HepG2 (cell line): ENCODE results near the gene POLE3. TPM values are rescaled to one million over a fixed set of nuclear protein-coding genes. Genes with fewer than 3 reads are reported as not detected.

Source experiments
- ARNT2 ChIP-seq: sonication (generic); formaldehyde crosslinking; IDR thresholded peaks from 2 replicates; pipeline ENCODE4 v1.8.0; 2022; ENCODE audit warnings: mild to moderate bottlenecking, low read depth, missing genetic modification reagents, moderate library complexity
- CTCF ChIP-seq: sonication (generic); formaldehyde crosslinking; IDR thresholded peaks from 2 replicates; pipeline ENCODE4 v1.5.0; 2020; ENCODE audit warnings: mild to moderate bottlenecking, missing genetic modification reagents, moderate library complexity
- GFI1 ChIP-seq: sonication (generic); formaldehyde crosslinking; IDR thresholded peaks from 2 replicates; pipeline ENCODE4 v1.5.0; 2020; ENCODE audit warnings: missing genetic modification reagents, mild to moderate bottlenecking, borderline replicate concordance
- MXD1 ChIP-seq: sonication (generic); formaldehyde crosslinking; IDR thresholded peaks from 2 replicates; pipeline ENCODE4 v1.4.0; 2020; ENCODE audit warnings: mild to moderate bottlenecking, missing genetic modification reagents
- NONO ChIP-seq, 2 experiments: fragments of 450-650 bp in 1 of 2; sonication (generic) in 1 of 2; formaldehyde crosslinking in 1 of 2; IDR thresholded peaks in 1 of 2; conservative IDR thresholded peaks in 1 of 2; 2 replicates each; pipeline versions ENCODE4 v1.6.1 to v1.8.0; 2017 to 2022; ENCODE audit warnings: mild to moderate bottlenecking in 1 of 2, missing genetic modification reagents in 1 of 2, moderate library complexity in 1 of 2
- PCBP1 ChIP-seq: fragments of 200-400 bp; formaldehyde crosslinking; IDR thresholded peaks from 2 replicates; pipeline ENCODE4 v1.6.1; 2017; ENCODE audit warnings: mild to moderate bottlenecking, low read depth, low read length, borderline replicate concordance
- PRDM15 ChIP-seq: sonication (generic); formaldehyde crosslinking; IDR thresholded peaks from 2 replicates; pipeline ENCODE4 v1.4.0; 2020; ENCODE audit warnings: missing genetic modification reagents
- RBAK ChIP-seq: sonication (generic); formaldehyde crosslinking; IDR thresholded peaks from 2 replicates; pipeline ENCODE4 v1.5.1; 2020; ENCODE audit warnings: mild to moderate bottlenecking, missing genetic modification reagents
- SALL1 ChIP-seq: sonication (generic); formaldehyde crosslinking; IDR thresholded peaks from 2 replicates; pipeline ENCODE4 v1.8.0; 2022; ENCODE audit warnings: mild to moderate bottlenecking, missing genetic modification reagents
- SMAD9 ChIP-seq: sonication (generic); formaldehyde crosslinking; IDR thresholded peaks from 2 replicates; pipeline ENCODE4 v1.5.1; 2020; ENCODE audit warnings: mild to moderate bottlenecking, missing genetic modification reagents
- SOX13 ChIP-seq, 3 experiments: fragments of 450-650 bp in 1 of 3; sonication (generic) in 1 of 3; formaldehyde crosslinking in 1 of 3; IDR thresholded peaks in 2 of 3; conservative IDR thresholded peaks in 1 of 3; 2 replicates each; pipeline versions ENCODE4 v1.5.0 to v1.6.1; 2016 to 2020; ENCODE audit warnings: antibody characterized with exemption in 1 of 3, mild to moderate bottlenecking in 1 of 3, missing compliant biosample characterization in 1 of 3, missing genetic modification reagents in 1 of 3, moderate library complexity in 1 of 3
- SPEN ChIP-seq: sonication (generic); formaldehyde crosslinking; IDR thresholded peaks from 2 replicates; pipeline ENCODE4 v1.5.1; 2020; ENCODE audit warnings: low read depth, mild to moderate bottlenecking, missing genetic modification reagents
- TBL1XR1 ChIP-seq: fragments of 150-350 bp; IDR thresholded peaks from 2 replicates; pipeline ENCODE4 v1.6.1; 2014; ENCODE audit warnings: borderline replicate concordance, low read length; ENCODE audit not compliant: partially characterized antibody
- TFDP1 ChIP-seq: IDR thresholded peaks from 2 replicates; pipeline ENCODE4 v1.6.1; 2016; ENCODE audit warnings: missing compliant biosample characterization, missing genetic modification reagents, borderline replicate concordance
- ZBTB42 ChIP-seq: sonication (generic); formaldehyde crosslinking; IDR thresholded peaks from 2 replicates; pipeline ENCODE4 v1.5.0; 2020; ENCODE audit warnings: mild to moderate bottlenecking, missing genetic modification reagents
- ZNF292 ChIP-seq: sonication (generic); formaldehyde crosslinking; IDR thresholded peaks from 2 replicates; pipeline ENCODE4 v1.8.1; 2022; ENCODE audit warnings: mild to moderate bottlenecking, low read depth, missing genetic modification reagents, borderline replicate concordance
- ZNF331 ChIP-seq: sonication (generic); formaldehyde crosslinking; IDR thresholded peaks from 2 replicates; pipeline ENCODE4 v1.4.0; 2020; ENCODE audit warnings: missing genetic modification reagents
- ZNF367 ChIP-seq: sonication (generic); formaldehyde crosslinking; IDR thresholded peaks from 2 replicates; pipeline ENCODE4 v1.4.0; 2020; ENCODE audit warnings: missing genetic modification reagents, borderline replicate concordance
- ZSCAN30 ChIP-seq: sonication (generic); formaldehyde crosslinking; IDR thresholded peaks from 2 replicates; pipeline ENCODE4 v1.5.0; 2020; ENCODE audit warnings: mild to moderate bottlenecking, missing genetic modification reagents
- polyA plus RNA-seq, 8 experiments: library from polyadenylated mRNA; depleted of rRNA in 3 of 8; stranded (reverse) in 7 of 8; unstranded in 1 of 8; fragments of >200 nt; fragmentation: Illumina TruSeq in 4 of 8; extraction: Trizol in 4 of 8; gene quantifications; 2 replicates each; pipeline versions ENCODE4 v1.2.1 to v1.2.3, GENCODE V29; 2011 to 2016; ENCODE audit warnings: low read depth in 4 of 8, missing spikeins in 1 of 8, mixed read lengths in 1 of 8; ENCODE audit not compliant: insufficient read depth in 1 of 8
- total RNA-seq, 5 experiments: library from RNA; depleted of rRNA; stranded (reverse); fragments of >200 nt; fragmentation: Illumina TruSeq; extraction: Trizol; gene quantifications; 2 replicates each; pipeline ENCODE4 v1.2.3, GENCODE V29; 2016; ENCODE audit warnings: low read depth in 1 of 5

Gene POLE3
- total and polyA plus RNA-seq, 2 of the 13 experiments (the other 11 are each of a cell fraction or from before 2014, with no cell fraction given) = 36.0 to 77.2 TPM

- TF ChIP-seq PCBP1 (0 out of 2 replicates have a peak, but pooled peaks have one; percentile 78), GFI1 (CRISPR knock-in tag) (peak; percentile 4; the same call in 1 of the 2 replicates), SOX13 (IDR thresholded peaks at IDR 0.05) (no peak), SOX13 (CRISPR knock-in tag; conservative IDR thresholded peaks at IDR 0.05 in 1 of 2, IDR thresholded peaks at IDR 0.05 in 1 of 2) (no peak), MXD1 (CRISPR knock-in tag) (peak; percentile 87), TBL1XR1 (no peak), TFDP1 (peak; percentile 59; the same call in 1 of the 2 replicates), SMAD9 (CRISPR knock-in tag) (0 out of 2 replicates have a peak, but pooled peaks have one; percentile 34), RBAK (CRISPR knock-in tag) (no peak), CTCF (CRISPR knock-in tag) (no peak), ARNT2 (CRISPR knock-in tag) (peak; percentile 51; the same call in 1 of the 2 replicates), ZNF367 (CRISPR knock-in tag) (no peak), ZSCAN30 (CRISPR knock-in tag) (no peak), SPEN (peak; percentile 59; the same call in 1 of the 2 replicates), PRDM15 (peak; percentile 50; the same call in 1 of the 2 replicates), SALL1 (CRISPR knock-in tag) (peak; percentile 35), NONO (IDR thresholded peaks at IDR 0.05) (no peak), NONO (CRISPR knock-in tag; conservative IDR thresholded peaks at IDR 0.05) (peak; percentile 84), ZNF331 (peak; percentile 49; the same call in 1 of the 2 replicates), ZBTB42 (CRISPR knock-in tag) (peak; percentile 41; the same call in 1 of the 2 replicates), ZNF292 (CRISPR knock-in tag) (peak; percentile 25; the same call in 1 of the 2 replicates)
These were observed 33.6 kb downstream of the POLE3 start, which contains the start of gene HDHD3 (continued) for GRCh38 chr9:113376634-113377567.
